Caco-2 (cell line): ENCODE results near the gene DRG1. TPM values are rescaled to one million over a fixed set of nuclear protein-coding genes. Genes with fewer than 3 reads are reported as not detected.

Experiments used
- BruUV-seq: library from RNA; stranded (reverse); fragments of 400-500 nt; replicated peaks from 2 replicates; lab custom pipeline; 2021; lab: Mats Ljungman, UMichigan
- CTCF ChIA-PET: fragments of 300-600 bp; sonication (Branson Sonifier 250); formaldehyde crosslinking; loops from one replicate; lab custom pipeline; 2022; ENCODE audit warnings: antibody characterized with exemption; lab: Charles Lee
- POLR2A ChIA-PET: fragments of 300-600 bp; sonication (Branson Sonifier 250); formaldehyde crosslinking; loops from one replicate; lab custom pipeline; 2022; ENCODE audit warnings: antibody characterized with exemption; lab: Charles Lee
- DNase-seq, 2 experiments: peaks; one replicate each; pipeline versions ENCODE4 v3.0.0 to v3.0.0-alpha.2; 2020 to 2022
- H3K27me3 ChIP-seq: replicated peaks from 2 replicates; pipeline ENCODE4 v1.6.0; 2011; ENCODE audit warnings: low read length; ENCODE audit not compliant: control insufficient read depth, insufficient read depth
- H3K36me3 ChIP-seq: 2 replicates; pipeline ENCODE4 v1.5.1; 2011; ENCODE audit warnings: low read length; ENCODE audit not compliant: control insufficient read depth, insufficient read depth
- H3K4me1 ChIP-seq: fragments of 250-450 bp; sonication (Bioruptor Pico); 2 replicates; pipeline ENCODE4 v1.5.1; 2020; ENCODE audit warnings: mild to moderate bottlenecking
- H3K4me3 ChIP-seq: 2 replicates; pipeline ENCODE4 v1.5.1; 2011; ENCODE audit warnings: low read depth, mild to moderate bottlenecking, control low read depth, low read length
- H3K9me3 ChIP-seq: fragments of 250-450 bp; sonication (Bioruptor Pico); 2 replicates; pipeline ENCODE4 v1.5.1; 2020; ENCODE audit warnings: mild to moderate bottlenecking, moderate library complexity
- H3K27ac Mint-ChIP-seq: one replicate; pipeline ENCODE4 v1.8.0; 2022; ENCODE audit warnings: mixed read lengths; ENCODE audit not compliant: unreplicated experiment
- H3K27me3 Mint-ChIP-seq: one replicate; pipeline ENCODE4 v1.8.0; 2022; ENCODE audit warnings: mixed read lengths; ENCODE audit not compliant: insufficient read depth, unreplicated experiment
- H3K36me3 Mint-ChIP-seq: one replicate; pipeline ENCODE4 v1.8.0; 2022; ENCODE audit warnings: mild to moderate bottlenecking, mixed read lengths; ENCODE audit not compliant: insufficient read depth, unreplicated experiment
- H3K4me1 Mint-ChIP-seq: one replicate; pipeline ENCODE4 v1.8.0; 2022; ENCODE audit warnings: low read depth, mixed read lengths; ENCODE audit not compliant: unreplicated experiment
- H3K4me3 Mint-ChIP-seq: one replicate; pipeline ENCODE4 v1.8.0; 2022; ENCODE audit warnings: mild to moderate bottlenecking, moderate library complexity, mixed read lengths; ENCODE audit not compliant: unreplicated experiment
- H3K9me3 Mint-ChIP-seq: one replicate; pipeline ENCODE4 v1.8.0; 2022; ENCODE audit warnings: mixed read lengths; ENCODE audit not compliant: unreplicated experiment
- CTCF ChIP-seq, 2 experiments: fragments of 200-600 bp in 1 of 2; IDR thresholded peaks; 1 replicate in 1 of 2; 2 replicates in 1 of 2; pipeline versions ENCODE4 v1.5.1 to v1.8.0; 2011 to 2022; ENCODE audit warnings: antibody characterized with exemption in 1 of 2, control low read depth in 1 of 2, inconsistent platforms in 1 of 2, low read depth in 1 of 2, low read length in 1 of 2, mild to moderate bottlenecking in 1 of 2, moderate library complexity in 1 of 2; ENCODE audit not compliant: insufficient read depth in 1 of 2, severe bottlenecking in 1 of 2, unreplicated experiment in 1 of 2
- intact Hi-C: fragments of 100-400 bp; cut with micrococcal nuclease; formaldehyde crosslinking; loops from one replicate; pipeline ENCODE4 v1.10.0; 2022; ENCODE audit not compliant: unreplicated experiment
- total RNA-seq: library from RNA; stranded (reverse); gene quantifications from 2 replicates; pipeline ENCODE4 v1.2.3, GENCODE V29; 2022

The DRG1 gene
- total RNA-seq, 1 experiment from 2014 or later, result 78.3 TPM

GRCh38 chr22:31425331-31426050 lies 26.1 kb downstream of the DRG1 start:
- Histone ChIP-seq H3K4me3 (no peak overlapping the region), H3K9me3 (no peaks in the 10 kb centered on the region), H3K27me3 (no peaks in the 10 kb centered on the region), H3K4me1 (no peaks in the 10 kb centered on the region), H3K36me3 (peaks cover 2% of the 10 kb centered on the region)
- peaks cover 95% of the 10 kb centered on the region for H3K36me3 Mint-ChIP-seq
- intact Hi-C loops, result no loop called here
- DNase-seq, result no peak
- TF ChIP-seq CTCF (IDR thresholded peaks at IDR 0.05; ENCODE audit: insufficient read depth in 1 of 2, low read depth in 1 of 2, low read length in 1 of 2, severe bottlenecking in 1 of 2, unreplicated experiment in 1 of 2), result no peak
- H3K4me1 Mint-ChIP-seq, result no peaks in the 10 kb centered on the region
- no peak overlapping the region for H3K4me3 Mint-ChIP-seq
- no TSS peak for BruUV-seq
- CTCF ChIA-PET, result no interaction called here
- no peaks in the 10 kb centered on the region for H3K27me3 Mint-ChIP-seq
- H3K9me3 Mint-ChIP-seq, result no peaks in the 10 kb centered on the region
- POLR2A ChIA-PET, result interaction anchor here (0.6 kb wide), 1 partner anchor 67 kb away, joined by 3 read pairs; no protein-coding TSS in a partner anchor
- H3K27ac Mint-ChIP-seq, result no peak overlapping the region

GRCh38 chr22:31431950-31432349 lies 32.5 kb downstream of the DRG1 start:
- Mint-ChIP-seq H3K4me3 (no peak overlapping the region), H3K27me3 (no peaks in the 10 kb centered on the region), H3K4me1 (no peaks in the 10 kb centered on the region), H3K9me3 (no peaks in the 10 kb centered on the region), H3K27ac (no peak overlapping the region), H3K36me3 (peaks cover 93% of the 10 kb centered on the region)
- Histone ChIP-seq H3K4me1 (no peaks in the 10 kb centered on the region), H3K36me3 (peaks cover 2% of the 10 kb centered on the region), H3K4me3 (no peak overlapping the region), H3K27me3 (no peaks in the 10 kb centered on the region), H3K9me3 (no peaks in the 10 kb centered on the region)
- intact Hi-C loops, result no loop called here
- no TSS peak for BruUV-seq
- no peak for DNase-seq
- no peak for TF ChIP-seq CTCF (IDR thresholded peaks at IDR 0.05; ENCODE audit: insufficient read depth in 1 of 2, low read depth in 1 of 2, low read length in 1 of 2, severe bottlenecking in 1 of 2, unreplicated experiment in 1 of 2)
- ChIA-PET POLR2A (no interaction called here), CTCF (interaction anchor here (0.7 to 0.9 kb wide), 2 partner anchors 20 to 173 kb away, joined by 4 to 5 read pairs; no protein-coding TSS in a partner anchor)

DNA sequence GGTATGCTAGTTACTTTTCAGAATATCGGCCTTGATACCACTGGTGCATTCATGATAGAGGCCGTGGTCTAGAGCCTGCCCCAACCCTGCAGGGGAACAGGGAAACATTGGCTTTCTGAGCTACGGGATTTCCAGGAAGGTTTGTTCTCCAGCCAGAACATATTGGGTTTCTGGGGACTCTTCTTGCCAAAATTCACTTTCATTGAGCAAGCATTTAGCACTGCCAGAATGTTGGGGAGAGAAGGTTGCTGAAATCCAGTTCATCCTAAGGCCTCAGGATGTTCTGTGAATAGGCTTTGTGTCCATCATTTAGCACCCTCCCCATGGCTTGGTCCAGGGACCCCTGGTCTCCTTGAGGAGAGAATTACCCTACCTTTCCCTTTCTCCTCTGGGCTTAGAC lies 36.7 kb downstream of the DRG1 start:
- no peaks in the 10 kb centered on the region for H3K4me1 Mint-ChIP-seq
- no peak overlapping the region for H3K4me3 Mint-ChIP-seq
- peaks cover 94% of the 10 kb centered on the region for H3K36me3 Mint-ChIP-seq
- BruUV-seq, result no TSS peak
- no peaks in the 10 kb centered on the region; the same call in 1 of the 2 replicates for H3K36me3 ChIP-seq
- H3K9me3 ChIP-seq, result no peaks in the 10 kb centered on the region
- CTCF ChIA-PET, result no interaction called here
- POLR2A ChIA-PET, result no interaction called here
- H3K9me3 Mint-ChIP-seq, result no peaks in the 10 kb centered on the region
- TF ChIP-seq CTCF (IDR thresholded peaks at IDR 0.05; ENCODE audit: insufficient read depth in 1 of 2, low read depth in 1 of 2, low read length in 1 of 2, severe bottlenecking in 1 of 2, unreplicated experiment in 1 of 2), result no peak
- no peaks in the 10 kb centered on the region for H3K27me3 Mint-ChIP-seq
- H3K4me3 ChIP-seq, result no peak overlapping the region
- no peaks in the 10 kb centered on the region for H3K27me3 ChIP-seq
- intact Hi-C loops, result no loop called here
- no peak for DNase-seq
- no peaks in the 10 kb centered on the region for H3K4me1 ChIP-seq
- no peak overlapping the region for H3K27ac Mint-ChIP-seq
